ENCODE results near the gene SHMT1.

DNA sequence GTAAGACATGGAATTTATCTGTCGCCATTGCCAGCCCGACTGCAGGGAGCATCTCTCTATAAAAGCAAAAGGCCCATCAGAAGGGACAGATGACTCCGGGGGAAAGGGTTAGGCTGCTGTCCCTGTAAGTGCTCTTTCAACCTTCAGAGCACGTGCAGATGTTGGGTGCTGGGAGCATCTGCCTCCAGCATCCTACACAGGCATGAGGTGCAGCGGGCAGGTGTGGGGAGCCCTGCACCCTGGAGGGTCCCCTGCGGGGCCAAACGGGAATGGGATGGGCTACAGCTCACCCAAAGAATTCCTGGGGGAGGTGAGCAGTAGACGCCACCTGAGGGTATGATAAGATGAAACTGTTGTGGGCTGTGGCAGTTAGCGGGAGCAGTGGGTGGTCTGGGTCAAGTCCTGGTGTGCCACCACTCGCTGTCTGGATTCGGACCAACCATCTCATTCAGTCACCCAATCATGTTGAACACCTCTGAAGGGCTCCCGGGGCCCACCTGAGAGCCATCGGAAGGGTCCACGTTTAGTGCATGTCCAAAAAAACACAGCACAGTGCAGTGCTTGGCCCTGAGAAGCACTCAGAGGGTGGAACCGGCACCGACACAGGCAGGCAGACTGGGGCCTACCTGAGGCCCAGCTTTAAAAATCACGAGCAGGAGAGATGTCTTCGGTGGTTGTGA lies 44.4 kb downstream of the SHMT1 start:
- TF ChIP-seq, protein P1, sequence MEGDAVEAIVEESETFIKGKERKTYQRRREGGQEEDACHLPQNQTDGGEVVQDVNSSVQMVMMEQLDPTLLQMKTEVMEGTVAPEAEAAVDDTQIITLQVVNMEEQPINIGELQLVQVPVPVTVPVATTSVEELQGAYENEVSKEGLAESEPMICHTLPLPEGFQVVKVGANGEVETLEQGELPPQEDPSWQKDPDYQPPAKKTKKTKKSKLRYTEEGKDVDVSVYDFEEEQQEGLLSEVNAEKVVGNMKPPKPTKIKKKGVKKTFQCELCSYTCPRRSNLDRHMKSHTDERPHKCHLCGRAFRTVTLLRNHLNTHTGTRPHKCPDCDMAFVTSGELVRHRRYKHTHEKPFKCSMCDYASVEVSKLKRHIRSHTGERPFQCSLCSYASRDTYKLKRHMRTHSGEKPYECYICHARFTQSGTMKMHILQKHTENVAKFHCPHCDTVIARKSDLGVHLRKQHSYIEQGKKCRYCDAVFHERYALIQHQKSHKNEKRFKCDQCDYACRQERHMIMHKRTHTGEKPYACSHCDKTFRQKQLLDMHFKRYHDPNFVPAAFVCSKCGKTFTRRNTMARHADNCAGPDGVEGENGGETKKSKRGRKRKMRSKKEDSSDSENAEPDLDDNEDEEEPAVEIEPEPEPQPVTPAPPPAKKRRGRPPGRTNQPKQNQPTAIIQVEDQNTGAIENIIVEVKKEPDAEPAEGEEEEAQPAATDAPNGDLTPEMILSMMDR (IDR thresholded peaks at IDR 0.05): no peak
- no peak for TF ChIP-seq POLR2A (IDR thresholded peaks at IDR 0.05)
